ENCODE results near the gene REEP3. TPM values are rescaled to one million over a fixed set of nuclear protein-coding genes. Genes with fewer than 3 reads are reported as not detected.

Gene REEP3
- total RNA-seq, 6 donors from 2014 or later, result 23.6 to 63.9 (median 41.8) TPM

DNA sequence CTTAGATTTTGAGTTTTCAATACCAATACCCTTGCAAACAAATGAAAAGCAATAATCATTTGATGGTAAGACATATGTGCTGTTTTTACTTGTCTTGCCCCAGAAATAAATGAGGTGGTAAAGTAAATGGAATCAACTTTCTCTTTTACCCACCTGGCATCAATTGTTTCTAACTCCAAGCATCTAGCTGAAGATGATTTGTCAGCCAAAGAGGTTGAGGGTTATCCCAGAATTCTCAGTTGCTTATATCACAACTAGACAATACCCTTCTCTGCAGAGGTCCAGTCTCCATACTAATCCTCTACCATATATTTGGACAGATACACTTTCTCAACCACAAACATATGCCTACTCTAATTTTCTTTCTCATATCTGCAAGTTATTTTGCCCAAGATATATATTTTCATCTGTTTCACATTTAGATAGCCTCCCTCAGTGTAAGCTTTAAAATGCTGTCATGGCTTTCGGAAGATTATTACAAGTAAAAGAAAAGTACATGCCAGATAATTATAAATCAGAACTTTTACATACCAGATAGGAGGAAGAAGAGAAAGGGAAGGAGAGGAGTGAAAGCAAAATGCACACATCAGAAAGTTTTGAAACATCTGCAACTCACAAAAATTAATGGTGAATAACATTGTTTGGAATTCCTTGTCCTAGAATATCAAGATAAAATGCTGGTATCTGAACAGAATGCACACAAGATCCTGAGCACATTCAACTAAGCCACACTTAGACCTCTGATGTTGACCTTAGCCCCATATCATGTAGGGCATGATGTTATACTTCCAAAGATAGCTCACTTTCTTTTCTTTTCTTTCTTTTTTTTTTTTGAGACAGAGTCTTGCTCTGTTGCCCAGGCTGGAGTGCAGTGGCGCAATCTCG is 146.6 kb downstream of the REEP3 start:
- WGBS, 2 donors, result 96 to 99% methylated on average over 3 of the region's 3 CpGs
- no peak for TF ChIP-seq POLR2A (IDR thresholded peaks at IDR 0.05)
- no peak for TF ChIP-seq EP300 (IDR thresholded peaks at IDR 0.05)
- no peak for TF ChIP-seq CTCF (IDR thresholded peaks at IDR 0.05)
- no peak for TF ChIP-seq POLR2AphosphoS5 (IDR thresholded peaks at IDR 0.05)

DNA sequence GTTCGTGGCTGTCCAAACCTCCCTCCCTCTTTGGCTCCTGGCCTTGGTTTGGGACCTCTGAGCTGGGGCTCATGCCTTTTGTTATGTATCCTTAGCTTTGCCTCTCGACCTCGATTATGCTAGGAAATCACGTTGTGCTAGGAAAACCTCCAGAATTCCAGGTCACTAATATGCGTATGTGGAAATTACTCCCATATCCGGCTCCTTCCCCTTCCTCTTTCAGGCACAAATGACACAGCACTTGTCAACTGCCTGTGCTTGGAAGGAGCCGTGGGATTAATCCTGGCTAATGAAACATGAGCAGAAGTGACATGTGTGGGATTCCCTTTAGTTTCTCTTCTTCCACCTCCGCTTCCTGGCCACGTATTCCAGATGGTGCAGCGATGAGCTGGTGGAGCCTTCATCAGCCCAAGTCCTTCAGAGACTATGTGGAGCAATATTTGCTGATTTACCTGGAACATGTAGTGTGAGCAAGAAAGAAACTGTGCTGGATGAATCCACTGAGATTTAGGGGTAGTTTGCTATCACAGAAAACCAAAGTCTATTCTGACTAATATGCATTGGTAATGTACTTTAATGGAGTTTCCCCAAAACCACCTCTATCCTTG is 149.2 kb downstream of the REEP3 start:
- H3K9me3 ChIP-seq, result no peaks in the 10 kb centered on the region
- TF ChIP-seq POLR2AphosphoS5 (IDR thresholded peaks at IDR 0.05) (peak; percentile 70 to 93), POLR2A (IDR thresholded peaks at IDR 0.05) (no peak), EP300 (IDR thresholded peaks at IDR 0.05) (peak; percentile 85 to 95 (median 92))
- H3K27ac ChIP-seq, result peak overlapping the region; percentile 5 to 83 (median 58)
- ATAC-seq (ENCODE audit: low FRiP score in 2 of 2), result peak in 1 of 2 donors; percentile 30
- 54 to 72% methylated on average over 10 of the region's 10 CpGs for WGBS, 2 donors
- H3K27me3 ChIP-seq, result no peaks in the 10 kb centered on the region
- DNase-seq, result peak in 1 of 2 donors; percentile 28
- no peaks in the 10 kb centered on the region for H3K36me3 ChIP-seq
- peaks cover 5 to 24% (median 15%) of the 10 kb centered on the region in 4 donors for H3K4me1 ChIP-seq
- H3K4me3 ChIP-seq, result no peak overlapping the region

More for the DNA sequence above, 146.6 kb downstream of the REEP3 start:
- no peak overlapping the region for H3K4me3 ChIP-seq
- ATAC-seq (ENCODE audit: low FRiP score in 2 of 2), result no peak
- no peaks in the 10 kb centered on the region for H3K36me3 ChIP-seq
- no peaks in the 10 kb centered on the region for H3K9me3 ChIP-seq
- no peaks in the 10 kb centered on the region for H3K27me3 ChIP-seq
- peaks cover 5 to 20% (median 14%) of the 10 kb centered on the region in 4 donors for H3K4me1 ChIP-seq
- DNase-seq, result no peak
- no peak overlapping the region for H3K27ac ChIP-seq

GRCh38 chr10:63671317-63671937 is 150.2 kb downstream of the REEP3 start:
- TF ChIP-seq POLR2AphosphoS5 (IDR thresholded peaks at IDR 0.05) (no peak), POLR2A (IDR thresholded peaks at IDR 0.05) (no peak), CTCF (IDR thresholded peaks at IDR 0.05) (no peak), EP300 (IDR thresholded peaks at IDR 0.05) (no peak)
- H3K4me3 ChIP-seq, result no peak overlapping the region
- no peaks in the 10 kb centered on the region for H3K36me3 ChIP-seq
- ATAC-seq (ENCODE audit: low FRiP score in 2 of 2), result no peak
- H3K27me3 ChIP-seq, result no peaks in the 10 kb centered on the region
- no peaks in the 10 kb centered on the region for H3K9me3 ChIP-seq
- WGBS, 2 donors, result 27 to 40% methylated on average over 2 of the region's 2 CpGs
- H3K27ac ChIP-seq, result peak overlapping the region in 3 of 4 donors; percentile 41 to 83 (median 61)
- no peak for DNase-seq
- H3K4me1 ChIP-seq, result peaks cover 5 to 24% (median 15%) of the 10 kb centered on the region in 4 donors

DNA sequence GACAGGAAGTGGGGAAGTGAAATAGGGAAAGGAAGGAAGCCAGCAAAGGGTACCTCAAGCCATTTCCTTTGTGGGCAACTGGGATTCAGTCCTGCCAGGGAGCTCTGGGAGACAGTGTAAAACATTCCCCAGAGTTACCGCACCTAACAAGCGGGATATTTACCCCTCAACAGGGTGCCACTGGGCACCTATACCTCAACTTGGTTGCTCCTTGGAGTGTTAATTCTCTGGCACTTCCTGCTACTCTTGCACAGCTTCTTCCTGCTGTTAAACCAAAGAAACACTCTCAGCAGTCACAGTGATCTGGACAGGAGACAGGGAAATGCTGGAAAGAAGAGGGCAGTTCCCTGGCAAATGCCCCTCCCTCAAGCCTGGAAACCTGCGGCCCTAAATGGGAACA is 151.3 kb downstream of the REEP3 start:
- ATAC-seq (ENCODE audit: low FRiP score in 2 of 2) (no peak), DNase-seq (no peak)
- no peaks in the 10 kb centered on the region for H3K9me3 ChIP-seq
- H3K36me3 ChIP-seq, result no peaks in the 10 kb centered on the region
- 65 to 83% methylated on average over 3 of the region's 3 CpGs for WGBS, 2 donors
- H3K4me3 ChIP-seq, result no peak overlapping the region
- TF ChIP-seq EP300 (IDR thresholded peaks at IDR 0.05), result no peak
- no peak for TF ChIP-seq POLR2AphosphoS5 (IDR thresholded peaks at IDR 0.05)
- TF ChIP-seq CTCF (IDR thresholded peaks at IDR 0.05), result no peak
- H3K27ac ChIP-seq, result peak overlapping the region in 3 of 4 donors; percentile 8 to 83 (median 61)
- H3K4me1 ChIP-seq, result peaks cover 5 to 24% (median 15%) of the 10 kb centered on the region in 4 donors
- H3K27me3 ChIP-seq, result no peaks in the 10 kb centered on the region

DNA sequence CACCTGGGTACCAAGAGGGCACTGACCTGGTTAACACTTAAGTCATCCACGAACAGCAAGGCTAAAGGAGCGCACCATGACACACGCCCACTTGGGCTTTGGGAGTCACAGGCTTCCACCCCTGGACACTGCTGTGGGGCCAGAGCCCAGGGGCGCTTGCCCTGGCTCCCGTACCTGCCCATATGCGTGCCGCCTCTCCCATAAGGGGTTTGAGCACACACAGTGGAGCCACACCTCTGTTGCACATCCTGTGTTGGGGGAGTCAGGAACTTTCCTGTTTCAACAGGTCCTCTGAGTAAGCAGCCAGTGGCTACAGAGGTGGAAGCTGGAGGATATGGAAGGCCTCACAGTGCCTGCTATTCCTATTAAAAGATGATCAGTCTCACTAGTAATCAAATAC is 152.0 kb downstream of the REEP3 start:
- peak overlapping the region in 2 of 4 donors; percentile 61 to 83 for H3K27ac ChIP-seq
- peaks cover 5 to 24% (median 15%) of the 10 kb centered on the region in 4 donors for H3K4me1 ChIP-seq
- no peaks in the 10 kb centered on the region for H3K9me3 ChIP-seq
- no peak overlapping the region for H3K4me3 ChIP-seq
- no peaks in the 10 kb centered on the region for H3K36me3 ChIP-seq
- DNase-seq (peak in 1 of 2 donors; percentile 50), ATAC-seq (ENCODE audit: low FRiP score in 2 of 2) (no peak)
- TF ChIP-seq EP300 (IDR thresholded peaks at IDR 0.05) (no peak), POLR2AphosphoS5 (IDR thresholded peaks at IDR 0.05) (no peak), CTCF (IDR thresholded peaks at IDR 0.05) (no peak)
- WGBS, 2 donors, result 77 to 100% methylated on average over 1 to 7 of the region's 7 CpGs
- H3K27me3 ChIP-seq, result no peaks in the 10 kb centered on the region
